ENCODE data around the gene VDAC1.

- TF ChIP-seq EZH2 (IDR thresholded peaks at IDR 0.05; ENCODE audit: low read length, missing control alignments) (no peak), CTCF (conservative IDR thresholded peaks at IDR 0.05 in 1 of 2, IDR thresholded peaks at IDR 0.05 in 1 of 2; ENCODE audit: low read depth in 1 of 2, low read length in 2 of 2) (peak in 1 of 2 donors; percentile 25)
These were observed 36.4 kb downstream of the VDAC1 start, which contains the start of gene C5orf15 for GRCh38 chr5:133968204-133968980.

Data from fibroblast of lung (primary cell).